ENCODE data around the gene NCKAP5. TPM values are rescaled to one million over a fixed set of nuclear protein-coding genes. Genes with fewer than 3 reads are reported as not detected.

NCKAP5 gene
- total RNA-seq, 1 experiment from 2014 or later = 3.2 TPM

DNA sequence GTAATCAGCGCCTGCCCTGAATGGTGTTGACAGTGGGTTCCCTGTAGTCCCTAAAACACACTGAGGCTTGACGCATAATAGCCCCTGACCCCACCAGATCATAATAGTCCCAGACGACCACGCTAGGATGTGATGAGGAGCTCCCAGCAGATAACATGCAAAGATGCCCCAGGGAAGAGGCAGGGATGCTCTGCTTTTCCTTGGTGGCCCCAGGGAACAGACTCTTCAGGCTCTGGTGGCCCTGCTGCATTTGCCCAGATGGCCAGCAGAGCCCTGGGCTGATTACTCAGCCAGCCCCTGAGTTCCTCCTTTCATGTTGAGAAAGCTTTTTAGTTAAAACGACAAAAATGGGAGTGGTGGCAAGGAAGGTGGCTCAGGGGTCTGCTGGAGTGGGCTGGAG lies 5.9 kb upstream of the NCKAP5 start:
- H3K4me2 ChIP-seq (ENCODE audit: low read length) = no peak overlapping the region
- no peaks in the 10 kb centered on the region for H4K20me1 ChIP-seq (ENCODE audit: low read length)
- no peaks in the 10 kb centered on the region for H3K36me3 ChIP-seq (ENCODE audit: low read depth, low read length)
- H3K79me2 ChIP-seq (ENCODE audit: low read length) = no peaks in the 10 kb centered on the region
- peak overlapping the region; percentile 6; the same call in 1 of the 2 replicates for H3K27ac ChIP-seq (ENCODE audit: low read length)
- DNase-seq = no peak
- BruUV-seq (replicated peaks) = no TSS peak
- POLR2A ChIA-PET (ENCODE audit: unreplicated experiment) = no interaction called here
- H3K27me3 ChIP-seq (ENCODE audit: low read length) = no peaks in the 10 kb centered on the region
- H3K9me2 ChIP-seq (replicated peaks; ENCODE audit: low read length) = 0 out of 2 replicates have a peak, but pooled peaks cover 3% of the 10 kb centered on the region
- H3K9me3 ChIP-seq (ENCODE audit: low read length) = no peaks in the 10 kb centered on the region
- ATAC-seq = no peak
- TF ChIP-seq, protein P1, sequence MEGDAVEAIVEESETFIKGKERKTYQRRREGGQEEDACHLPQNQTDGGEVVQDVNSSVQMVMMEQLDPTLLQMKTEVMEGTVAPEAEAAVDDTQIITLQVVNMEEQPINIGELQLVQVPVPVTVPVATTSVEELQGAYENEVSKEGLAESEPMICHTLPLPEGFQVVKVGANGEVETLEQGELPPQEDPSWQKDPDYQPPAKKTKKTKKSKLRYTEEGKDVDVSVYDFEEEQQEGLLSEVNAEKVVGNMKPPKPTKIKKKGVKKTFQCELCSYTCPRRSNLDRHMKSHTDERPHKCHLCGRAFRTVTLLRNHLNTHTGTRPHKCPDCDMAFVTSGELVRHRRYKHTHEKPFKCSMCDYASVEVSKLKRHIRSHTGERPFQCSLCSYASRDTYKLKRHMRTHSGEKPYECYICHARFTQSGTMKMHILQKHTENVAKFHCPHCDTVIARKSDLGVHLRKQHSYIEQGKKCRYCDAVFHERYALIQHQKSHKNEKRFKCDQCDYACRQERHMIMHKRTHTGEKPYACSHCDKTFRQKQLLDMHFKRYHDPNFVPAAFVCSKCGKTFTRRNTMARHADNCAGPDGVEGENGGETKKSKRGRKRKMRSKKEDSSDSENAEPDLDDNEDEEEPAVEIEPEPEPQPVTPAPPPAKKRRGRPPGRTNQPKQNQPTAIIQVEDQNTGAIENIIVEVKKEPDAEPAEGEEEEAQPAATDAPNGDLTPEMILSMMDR (conservative IDR thresholded peaks at IDR 0.05; ENCODE audit: low read depth, low read length) = no peak
- TF ChIP-seq EZH2phosphoT487 (IDR thresholded peaks at IDR 0.05; ENCODE audit: borderline replicate concordance, low read length) (no peak), EZH2 (IDR thresholded peaks at IDR 0.05; ENCODE audit: low read length, unreplicated experiment) (no peak)
- intact Hi-C loops (cut with micrococcal nuclease) = no loop called here
- H3K9ac ChIP-seq (ENCODE audit: low read length) = no peak overlapping the region
- no peak overlapping the region for H3K4me3 ChIP-seq (ENCODE audit: low read length)
- H2AFZ ChIP-seq (ENCODE audit: low read length) = no peak overlapping the region
- peaks cover 44% of the 10 kb centered on the region for H3K4me1 ChIP-seq (ENCODE audit: insufficient read depth, low read length)
- no peaks in the 10 kb centered on the region for H3F3A ChIP-seq (ENCODE audit: low read length, unreplicated experiment)
- CTCF ChIA-PET = interaction anchor here (0.6 kb wide), 1 partner anchor 80 kb away, joined by 3 read pairs; no protein-coding TSS in a partner anchor

DNA sequence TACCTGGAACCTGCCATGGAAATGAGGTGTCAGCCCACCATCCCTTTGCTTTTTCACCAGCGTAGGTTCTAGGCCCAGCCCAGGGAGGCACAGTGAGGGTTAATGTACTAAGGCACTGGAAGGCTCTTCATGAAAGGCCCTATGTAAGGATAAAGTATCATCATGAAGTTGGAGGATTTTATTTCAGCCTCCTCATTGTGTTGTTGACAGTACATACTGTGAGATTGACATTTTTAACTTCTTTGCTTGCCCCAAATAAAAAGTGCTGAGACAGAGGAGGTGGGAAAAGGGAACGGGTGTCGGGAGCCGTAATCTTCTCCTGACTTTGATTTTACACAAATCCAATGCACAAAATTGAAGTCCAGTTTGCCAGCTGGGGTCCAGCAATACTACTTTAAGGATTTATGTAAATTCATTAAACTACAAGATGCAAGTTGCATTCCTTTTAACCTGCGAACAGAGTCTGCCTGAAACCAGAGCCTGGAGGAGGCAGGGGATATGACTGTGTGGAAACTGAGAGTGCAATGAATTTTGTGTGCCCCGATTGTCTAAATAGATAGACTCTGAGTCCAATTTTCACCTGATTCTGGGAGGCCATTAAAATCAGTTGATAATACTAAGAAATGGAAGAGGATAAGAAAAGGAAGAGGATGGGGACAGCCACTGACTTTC lies 5.4 kb upstream of the NCKAP5 start:
- H3K9me3 ChIP-seq (ENCODE audit: low read length) = no peaks in the 10 kb centered on the region

More for the DNA sequence above, 5.4 kb upstream of the NCKAP5 start:
- no peak overlapping the region for H3K4me2 ChIP-seq (ENCODE audit: low read length)
- H3K4me1 ChIP-seq (ENCODE audit: insufficient read depth, low read length) = peaks cover 44% of the 10 kb centered on the region
- H3K36me3 ChIP-seq (ENCODE audit: low read depth, low read length) = no peaks in the 10 kb centered on the region
- ChIA-PET CTCF (no interaction called here), POLR2A (ENCODE audit: unreplicated experiment) (no interaction called here)
- no peak overlapping the region for H3K27ac ChIP-seq (ENCODE audit: low read length)
- BruUV-seq (replicated peaks) = no TSS peak
- H3K4me3 ChIP-seq (ENCODE audit: low read length) = no peak overlapping the region
- H3K79me2 ChIP-seq (ENCODE audit: low read length) = no peaks in the 10 kb centered on the region
- H3F3A ChIP-seq (ENCODE audit: low read length, unreplicated experiment) = no peaks in the 10 kb centered on the region
- H2AFZ ChIP-seq (ENCODE audit: low read length) = no peak overlapping the region
- H4K20me1 ChIP-seq (ENCODE audit: low read length) = no peaks in the 10 kb centered on the region
- no peaks in the 10 kb centered on the region for H3K27me3 ChIP-seq (ENCODE audit: low read length)
- intact Hi-C loops (cut with micrococcal nuclease) = no loop called here
- DNase-seq (no peak), ATAC-seq (no peak)
- TF ChIP-seq EZH2phosphoT487 (IDR thresholded peaks at IDR 0.05; ENCODE audit: borderline replicate concordance, low read length) = no peak
- TF ChIP-seq EZH2 (IDR thresholded peaks at IDR 0.05; ENCODE audit: low read length, unreplicated experiment) = no peak
- TF ChIP-seq, protein P1 (conservative IDR thresholded peaks at IDR 0.05; ENCODE audit: low read depth, low read length) = no peak
- H3K9me2 ChIP-seq (replicated peaks; ENCODE audit: low read length) = 0 out of 2 replicates have a peak, but pooled peaks cover 3% of the 10 kb centered on the region
- H3K9ac ChIP-seq (ENCODE audit: low read length) = no peak overlapping the region

All from PC-3 (cell line).